Heart right ventricle (tissue), 16 donors: ENCODE results near the gene TUBA1A. TPM values are rescaled to one million over a fixed set of nuclear protein-coding genes. Genes with fewer than 3 reads are reported as not detected.
A peak's percentile ranks its signal among the peaks of the same experiment; 100 is the strongest.

Source experiments
- ATAC-seq, 8 donors: fragments of 200-7000 bp; cut with Tn5 transposase; one replicate each; pipeline ENCODE4 v1.9.1; 2020; ENCODE audit warnings: mild to moderate bottlenecking in 8 of 8, moderate library complexity in 8 of 8, moderate number of reproducible peaks in 1 of 8
- DNase-seq, 2 donors: peaks; one replicate each; pipeline ENCODE4 v3.0.0-alpha.2; 2020
- H3K27ac ChIP-seq, 10 donors: fragments of 200-600 bp; sonication (generic) in 2 of 10; one replicate each; pipeline versions ENCODE4 v1.5.0 to v1.8.0; 2020 to 2022; ENCODE audit warnings: mild to moderate bottlenecking in 3 of 10
- H3K27me3 ChIP-seq, 7 donors: fragments of 200-600 bp; one replicate each; pipeline ENCODE4 v1.8.0; 2021 to 2022; ENCODE audit warnings: mild to moderate bottlenecking in 2 of 7
- H3K36me3 ChIP-seq, 9 donors: fragments of 200-600 bp; sonication (generic) in 1 of 9; one replicate each; pipeline versions ENCODE4 v1.5.0 to v1.8.0; 2020 to 2022; ENCODE audit warnings: mild to moderate bottlenecking in 2 of 9
- H3K4me1 ChIP-seq, 9 donors: fragments of 200-600 bp; sonication (generic) in 1 of 9; one replicate each; pipeline versions ENCODE4 v1.5.0 to v1.8.0; 2020 to 2022; ENCODE audit warnings: mild to moderate bottlenecking in 4 of 9
- H3K4me3 ChIP-seq, 10 donors: fragments of 200-600 bp; sonication (generic) in 2 of 10; one replicate each; pipeline versions ENCODE4 v1.5.0 to v1.8.0; 2020 to 2022; ENCODE audit warnings: mild to moderate bottlenecking in 7 of 10, moderate library complexity in 2 of 10
- H3K9me3 ChIP-seq, 11 donors: fragments of 200-600 bp in 10 of 11; sonication (generic) in 2 of 11; one replicate each; pipeline versions ENCODE4 v1.5.0 to v1.8.0; 2013 to 2022; ENCODE audit warnings: mild to moderate bottlenecking in 2 of 11, control low read depth in 1 of 11, moderate library complexity in 1 of 11
- CTCF ChIP-seq, 9 donors: fragments of 200-600 bp; sonication (generic) in 2 of 9; IDR thresholded peaks; one replicate each; pipeline versions ENCODE4 v1.5.0 to v1.8.0; 2021 to 2022; ENCODE audit warnings: antibody characterized with exemption in 9 of 9, mild to moderate bottlenecking in 5 of 9, moderate library complexity in 1 of 9
- WGBS, 2 donors: extraction: QIAGEN DNeasy Blood & Tissue Kit; methylation state at CpG; one replicate each; pipeline ENCODE4 v1.1.7; 2013; ENCODE audit warnings: inconsistent platforms in 1 of 2; 5-methylcytosine and 5-hydroxymethylcytosine counted together
- intact Hi-C, 10 donors: fragments of 100-400 bp; cut with DNase I; formaldehyde crosslinking; loops; one replicate each; pipeline versions ENCODE4 v1.11.1 to v1.14.2; 2022
- polyA plus RNA-seq, 2 donors: library from polyadenylated mRNA; stranded (reverse); fragments of 200-250 nt; gene quantifications; one replicate each; pipeline ENCODE4 v1.2.3, GENCODE V29; 2013
- total RNA-seq, 10 donors: library from RNA; stranded (reverse); fragmentation: NEBNext Ultra II Directional in 3 of 10; extraction: Animal tissue kit (Norgen Biotek cat#: 25700) in 3 of 10; gene quantifications; one replicate each; pipeline versions ENCODE4 v1.2.1 to v1.2.4, GENCODE V29; 2021 to 2023
- donor health status: Arrhythmogenic right ventricular cardiomyopathy.
- donor health status: ischemic (EF 13 %, LVEDD 7.1; RV severe dilation, severe dysfunction).
- donor health status: healthy with polysubstance abuse.
- donor health status: DM: no; HTN: yes; CAD: no.
- donor health status: DM: no; HTN: no; CAD: no.
- donor health status: ischemic (EF 25% LVEDD 6.9; RV normal size, moderate dysfunction).
- donor health status: ischemic (EF 25% LVEDD 5.7; RV mildly dilated, moderate dysfunction).
- donor health status: healthy.
- donor health status: DM: yes; HTN: yes; CAD: no.
- donor health status: Ischemic cardiomyopathy.
- donor health status: ischemic (EF 35%, LVEDD 5.7; RV mildly dilated, moderate dysfunction).
- donor health status: nonischemic (EF 11% LVEDD 7.7; RV severe dilation, severe dysfunction).
- donor health status: DM: yes; HTN: yes; CAD: no.
- donor health status: PGD.
- donor health status: ischemic (EF 29% LVEDD 5.4; RV normal size, mild dysfunction).
- donor health status: nonischemic (EF 23%, LVEDD 6.1; RV moderate dilation, normal function).

The TUBA1A gene
- total and polyA plus RNA-seq, 12 donors: 45.2 to 287 (median 134) TPM

GRCh38 chr12:49223590-49224369 is 34.9 kb upstream of the TUBA1A start:
- WGBS, 2 donors: 87 to 90% methylated on average over 3 of the region's 3 CpGs
- intact Hi-C loops: no loop called here
- Histone ChIP-seq H3K9me3 (no peaks in the 10 kb centered on the region), H3K27me3 (no peaks in the 10 kb centered on the region), H3K4me3 (no peak overlapping the region), H3K27ac (peak overlapping the region in 6 of 10 donors; percentile 60 to 89 (median 79)), H3K36me3 (no peaks in the 10 kb centered on the region), H3K4me1 (peaks cover 0 to 50% (median 0%) of the 10 kb centered on the region in 9 donors)
- ATAC-seq (no peak), DNase-seq (no peak)
- TF ChIP-seq CTCF (IDR thresholded peaks at IDR 0.05): no peak

- H3K9me3 ChIP-seq: no peaks in the 10 kb centered on the region
- no peaks in the 10 kb centered on the region for H3K27me3 ChIP-seq
- peak overlapping the region; percentile 56 to 89 (median 72) for H3K27ac ChIP-seq
- ATAC-seq (no peak), DNase-seq (no peak)
- no peaks in the 10 kb centered on the region for H3K36me3 ChIP-seq
- H3K4me1 ChIP-seq: peaks cover 0 to 50% (median 0%) of the 10 kb centered on the region in 9 donors
- 82 to 93% methylated on average over 1 of the region's 1 CpG for WGBS, 2 donors
- H3K4me3 ChIP-seq: no peak overlapping the region
- TF ChIP-seq CTCF (IDR thresholded peaks at IDR 0.05): no peak
- intact Hi-C loops: no loop called here
Measured at GRCh38 chr12:49223122-49223521, 34.2 kb upstream of the TUBA1A start.

GRCh38 chr12:49220972-49221371 is 32.1 kb upstream of the TUBA1A start:
- no peak overlapping the region for H3K4me3 ChIP-seq
- DNase-seq: no peak
- no peaks in the 10 kb centered on the region for H3K9me3 ChIP-seq
- 87 to 95% methylated on average over 4 of the region's 4 CpGs for WGBS, 2 donors
- no peaks in the 10 kb centered on the region for H3K36me3 ChIP-seq
- intact Hi-C loops: no loop called here
- H3K27me3 ChIP-seq: no peaks in the 10 kb centered on the region
- no peak for TF ChIP-seq CTCF (IDR thresholded peaks at IDR 0.05)
- ATAC-seq: no peak
- H3K4me1 ChIP-seq: peaks cover 0 to 49% (median 0%) of the 10 kb centered on the region in 9 donors
- peak overlapping the region in 1 of 10 donors; percentile 41 for H3K27ac ChIP-seq

DNA sequence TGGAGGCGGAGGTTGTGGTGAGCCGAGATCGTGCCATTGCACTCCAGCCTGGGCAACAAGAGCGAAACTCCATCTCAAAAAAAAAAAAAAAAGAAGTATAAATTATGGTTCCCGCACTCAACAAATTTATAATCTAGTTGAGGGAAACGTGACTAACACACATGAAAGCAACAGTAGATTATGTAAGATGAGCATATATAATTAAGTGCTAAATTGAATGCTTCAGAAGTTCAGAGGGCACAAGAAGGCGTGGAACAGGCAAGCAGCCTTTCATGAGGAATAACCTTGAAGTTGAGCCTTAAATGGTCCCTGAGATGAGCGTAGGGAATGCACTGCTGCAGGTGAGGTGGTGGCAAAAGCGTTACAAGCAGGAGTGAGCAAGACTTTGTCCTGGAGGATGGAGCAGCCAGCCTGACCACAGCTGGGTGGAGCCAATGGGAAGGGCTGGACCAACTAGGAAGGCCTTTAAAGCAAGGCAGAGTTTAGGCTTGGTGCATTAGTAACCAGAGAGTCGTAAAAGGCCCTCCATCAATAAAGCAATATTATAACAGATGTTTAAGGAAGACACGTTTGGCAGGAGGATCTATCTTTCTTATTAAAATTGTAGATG is 30.6 kb upstream of the TUBA1A start:
- H3K9me3 ChIP-seq: no peaks in the 10 kb centered on the region
- no peak for DNase-seq
- peaks cover 6 to 45% (median 11%) of the 10 kb centered on the region in 9 donors for H3K4me1 ChIP-seq
- TF ChIP-seq CTCF (IDR thresholded peaks at IDR 0.05): no peak
- no peak overlapping the region for H3K4me3 ChIP-seq
- WGBS, 2 donors: 91 to 95% methylated on average over 11 of the region's 11 CpGs
- no peaks in the 10 kb centered on the region for H3K36me3 ChIP-seq
- intact Hi-C loops: no loop called here
- no peak for ATAC-seq
- H3K27ac ChIP-seq: peak overlapping the region in 1 of 10 donors; percentile 61
- H3K27me3 ChIP-seq: no peaks in the 10 kb centered on the region
